A673 (cell line): ENCODE results near the gene IDE. TPM values are rescaled to one million over a fixed set of nuclear protein-coding genes. Genes with fewer than 3 reads are reported as not detected.

ENCODE experiments used
- total RNA-seq: library from RNA; stranded (reverse); gene quantifications from 2 replicates; pipeline ENCODE4 v1.2.3, GENCODE V29; 2021

IDE gene
- total RNA-seq, 1 experiment from 2014 or later = 87.8 TPM

Other genes starting within 250 kb of the IDE start
- 91.4 and 92.0 TPM in 2 replicates for gene KIF11, start 19.0 kb upstream of the IDE start, total RNA-seq
- gene HHEX, start 115.9 kb upstream of the IDE start, total RNA-seq = 8.4 and 12.1 TPM in 2 replicates